Neural crest cell (in vitro differentiated cells): Measurements from ENCODE around the gene SRSF9. TPM values are rescaled to one million over a fixed set of nuclear protein-coding genes. Genes with fewer than 3 reads are reported as not detected.

Experiments used
- DNase-seq: peaks from one replicate; pipeline ENCODE4 v3.0.0; 2021; ENCODE audit warnings: low read depth, mixed read lengths, low spot score
- H3K27ac Mint-ChIP-seq: one replicate; pipeline ENCODE4 v1.8.0; 2021; ENCODE audit warnings: mild to moderate bottlenecking, mixed read lengths; ENCODE audit not compliant: unreplicated experiment
- H3K27me3 Mint-ChIP-seq: 2 replicates; pipeline ENCODE4 v1.8.0; 2021; ENCODE audit warnings: low read depth, mild to moderate bottlenecking, mixed read lengths
- H3K36me3 Mint-ChIP-seq: 2 replicates; pipeline ENCODE4 v1.8.0; 2021; ENCODE audit warnings: low read depth, mild to moderate bottlenecking, mixed read lengths
- H3K4me1 Mint-ChIP-seq: 2 replicates; pipeline ENCODE4 v1.8.0; 2021; ENCODE audit warnings: mixed read lengths
- H3K4me3 Mint-ChIP-seq: one replicate; pipeline ENCODE4 v1.8.0; 2021; ENCODE audit warnings: mild to moderate bottlenecking, mixed read lengths
- H3K9me3 Mint-ChIP-seq: 2 replicates; pipeline ENCODE4 v1.8.0; 2021; ENCODE audit warnings: mixed read lengths
- CTCF ChIP-seq: fragments of 200-600 bp; sonication (generic); conservative IDR thresholded peaks from 2 replicates; pipeline ENCODE4 v1.5.0; 2021; ENCODE audit warnings: antibody characterized with exemption, mild to moderate bottlenecking
- total RNA-seq: library from RNA; stranded (reverse); gene quantifications from 2 replicates; pipeline ENCODE4 v1.2.1, GENCODE V29; 2021

The SRSF9 gene
- total RNA-seq, 1 donor from 2014 or later, result 361 TPM

DNA sequence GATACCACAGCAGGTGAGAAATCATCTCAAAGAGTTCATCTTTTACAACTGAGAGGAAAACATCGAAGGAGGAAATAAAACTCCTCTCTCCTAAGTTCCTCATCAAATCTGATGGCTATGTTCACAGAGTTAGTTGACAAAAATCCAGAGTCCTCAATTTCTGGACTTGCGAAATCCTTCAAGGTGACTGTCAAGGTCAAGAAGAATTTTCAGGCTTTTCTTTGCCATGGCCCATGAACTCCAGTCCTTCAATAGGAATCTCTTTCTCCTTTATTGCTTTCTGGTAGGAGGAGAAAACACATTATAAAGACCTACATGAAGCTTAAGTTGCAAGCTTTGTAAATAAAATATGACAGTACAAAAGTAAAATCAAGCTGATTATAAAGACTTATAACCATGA lies 24.9 kb downstream of the SRSF9 start:
- Mint-ChIP-seq H3K36me3 (peaks cover 3% of the 10 kb centered on the region), H3K9me3 (no peaks in the 10 kb centered on the region), H3K4me1 (peaks cover 38% of the 10 kb centered on the region), H3K27ac (no peak overlapping the region), H3K4me3 (peak overlapping the region; percentile 95), H3K27me3 (no peaks in the 10 kb centered on the region)
- no peak for TF ChIP-seq CTCF
- no peak for DNase-seq

DNA sequence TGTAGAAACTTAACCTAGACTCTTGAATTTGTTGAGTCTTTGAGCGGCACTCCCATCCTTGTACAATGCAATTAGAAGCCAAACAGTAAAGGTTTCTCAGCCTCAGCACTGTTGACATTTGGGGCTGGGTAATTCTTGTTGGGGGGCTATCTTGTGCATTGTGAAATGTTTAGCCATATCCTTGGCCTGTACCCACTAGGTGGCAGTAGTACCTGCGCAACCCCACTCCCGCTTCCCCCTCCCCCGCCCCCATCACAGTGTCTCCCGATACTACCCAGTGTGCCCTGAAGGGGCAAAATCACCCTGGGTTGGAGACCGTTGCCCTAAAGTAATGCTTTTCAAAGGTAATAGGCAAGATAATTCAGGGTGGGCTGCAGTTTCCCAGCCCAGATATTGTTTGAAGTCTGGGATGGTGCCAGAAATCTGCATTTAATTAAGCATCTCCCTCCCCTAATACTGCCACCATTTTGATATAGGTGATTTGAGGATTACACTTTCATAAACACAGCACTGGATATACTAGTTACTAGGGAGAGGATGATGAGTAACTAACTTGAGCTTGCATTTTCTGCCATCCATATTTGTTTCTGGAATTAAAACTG lies 29.8 kb downstream of the SRSF9 start:
- TF ChIP-seq CTCF, result peak; percentile 79
- peaks cover 3% of the 10 kb centered on the region for H3K36me3 Mint-ChIP-seq
- no peaks in the 10 kb centered on the region for H3K27me3 Mint-ChIP-seq
- peak overlapping the region; percentile 83 for H3K4me3 Mint-ChIP-seq
- H3K27ac Mint-ChIP-seq, result no peak overlapping the region
- H3K4me1 Mint-ChIP-seq, result peaks cover 35% of the 10 kb centered on the region
- H3K9me3 Mint-ChIP-seq, result no peaks in the 10 kb centered on the region
- DNase-seq, result peak; percentile 62

DNA sequence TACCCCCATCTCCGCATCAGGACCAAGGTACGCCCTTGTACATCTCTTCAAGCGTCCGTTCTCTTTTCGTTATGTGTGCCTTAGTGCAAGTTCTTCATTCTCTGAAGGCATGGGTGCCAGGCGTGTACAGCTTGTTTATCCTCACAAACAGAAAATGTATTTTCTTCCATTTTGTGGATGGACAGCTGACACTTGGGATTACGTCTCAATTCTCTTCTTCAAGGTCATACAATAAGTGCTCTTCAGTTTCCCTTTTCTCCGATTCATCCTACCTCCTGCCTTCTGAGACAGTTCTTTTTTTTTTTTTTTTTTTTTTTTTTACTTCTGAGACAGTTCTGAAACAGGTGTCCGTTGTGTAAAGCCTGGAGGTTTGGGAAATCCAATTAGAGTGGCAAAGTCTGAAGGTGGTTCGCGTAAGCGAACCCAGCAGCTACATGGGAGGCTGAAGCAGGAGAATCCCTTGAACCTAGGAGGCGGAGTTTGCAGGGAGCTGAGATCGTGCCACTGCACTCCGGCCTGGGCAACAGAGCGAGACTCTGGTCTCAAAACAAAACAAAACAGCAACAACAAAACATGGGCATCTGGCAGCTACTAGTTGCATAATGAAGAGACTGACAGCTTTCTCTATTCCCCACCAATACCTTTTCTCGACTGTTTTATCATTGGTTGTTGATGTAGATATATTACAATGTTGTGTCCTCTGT lies 30.9 kb downstream of the SRSF9 start:
- Mint-ChIP-seq H3K4me1 (peaks cover 28% of the 10 kb centered on the region), H3K27me3 (no peaks in the 10 kb centered on the region), H3K36me3 (peaks cover 3% of the 10 kb centered on the region), H3K4me3 (peak overlapping the region; percentile 92), H3K9me3 (no peaks in the 10 kb centered on the region), H3K27ac (no peak overlapping the region)
- TF ChIP-seq CTCF, result no peak
- no peak for DNase-seq

DNA sequence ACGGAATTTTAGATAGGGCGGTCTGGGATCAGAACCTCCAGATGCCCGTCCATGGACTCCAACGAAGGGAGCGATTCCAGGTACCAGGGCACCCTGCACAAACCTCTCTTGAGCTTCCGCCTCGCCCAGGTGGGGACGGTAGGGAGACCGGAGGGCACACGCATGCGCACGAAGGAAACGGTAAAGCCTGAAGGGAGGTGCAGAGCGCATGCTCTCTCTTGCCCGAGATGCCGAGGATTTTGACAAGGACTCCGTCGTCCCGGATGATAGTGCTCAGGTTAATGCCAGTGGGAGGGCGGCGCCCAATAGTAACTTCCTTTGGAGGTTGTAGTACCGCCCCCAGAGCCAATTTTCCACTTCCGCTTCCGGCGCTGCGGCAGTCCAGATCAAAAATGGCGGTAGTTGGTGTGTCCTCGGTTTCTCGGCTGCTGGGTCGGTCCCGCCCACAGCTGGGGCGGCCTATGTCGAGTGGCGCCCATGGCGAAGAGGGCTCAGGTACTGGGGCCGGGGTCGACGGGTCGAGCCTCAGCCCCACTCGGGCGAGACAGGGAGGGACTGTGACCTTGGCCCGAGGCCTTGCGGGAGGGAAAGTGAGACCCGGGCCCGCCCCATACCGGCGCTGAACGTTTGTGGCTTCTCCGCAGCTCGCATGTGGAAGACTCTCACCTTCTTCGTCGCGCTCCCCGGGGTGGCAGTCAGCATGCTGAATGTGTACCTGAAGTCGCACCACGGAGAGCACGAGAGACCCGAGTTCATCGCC lies 31.6 kb downstream of the SRSF9 start, which contains the start of gene COX6A1:
TSS of gene COX6A1 (plus strand) at position 379 of the 760 bp plus-strand sequence. CDS start at position 393, 14 bp downstream.
- Mint-ChIP-seq H3K36me3 (peaks cover 3% of the 10 kb centered on the region), H3K4me3 (peak within 1 kb of the TSS; percentile 92), H3K4me1 (peaks cover 27% of the 10 kb centered on the region), H3K27ac (peak within 1 kb of the TSS; percentile 2), H3K9me3 (no peaks in the 10 kb centered on the region), H3K27me3 (no peaks in the 10 kb centered on the region)
- no peak for TF ChIP-seq CTCF
- peak; percentile 88 for DNase-seq

GRCh38 chr12:120432772-120433525 lies 36.6 kb downstream of the SRSF9 start:
- Mint-ChIP-seq H3K27me3 (no peaks in the 10 kb centered on the region), H3K4me3 (peak overlapping the region; percentile 69), H3K4me1 (peaks cover 21% of the 10 kb centered on the region), H3K27ac (no peak overlapping the region), H3K9me3 (no peaks in the 10 kb centered on the region), H3K36me3 (no peaks in the 10 kb centered on the region)
- DNase-seq, result no peak
- no peak for TF ChIP-seq CTCF
